22Rv1 (cell line): Measurements from ENCODE around the gene HS2ST1.

ENCODE experiments used
- ZFX ChIP-seq: fragments of 450-650 bp; IDR thresholded peaks from 2 replicates; pipeline ENCODE4 v1.6.1; 2017; ENCODE audit warnings: antibody characterized with exemption, borderline replicate concordance
- TF ChIP-seq, protein P1 (sequence below): fragments of 450-650 bp; IDR thresholded peaks from 2 replicates; pipeline ENCODE4 v1.5.1; 2017; ENCODE audit warnings: mild to moderate bottlenecking

- TF ChIP-seq, protein P1, sequence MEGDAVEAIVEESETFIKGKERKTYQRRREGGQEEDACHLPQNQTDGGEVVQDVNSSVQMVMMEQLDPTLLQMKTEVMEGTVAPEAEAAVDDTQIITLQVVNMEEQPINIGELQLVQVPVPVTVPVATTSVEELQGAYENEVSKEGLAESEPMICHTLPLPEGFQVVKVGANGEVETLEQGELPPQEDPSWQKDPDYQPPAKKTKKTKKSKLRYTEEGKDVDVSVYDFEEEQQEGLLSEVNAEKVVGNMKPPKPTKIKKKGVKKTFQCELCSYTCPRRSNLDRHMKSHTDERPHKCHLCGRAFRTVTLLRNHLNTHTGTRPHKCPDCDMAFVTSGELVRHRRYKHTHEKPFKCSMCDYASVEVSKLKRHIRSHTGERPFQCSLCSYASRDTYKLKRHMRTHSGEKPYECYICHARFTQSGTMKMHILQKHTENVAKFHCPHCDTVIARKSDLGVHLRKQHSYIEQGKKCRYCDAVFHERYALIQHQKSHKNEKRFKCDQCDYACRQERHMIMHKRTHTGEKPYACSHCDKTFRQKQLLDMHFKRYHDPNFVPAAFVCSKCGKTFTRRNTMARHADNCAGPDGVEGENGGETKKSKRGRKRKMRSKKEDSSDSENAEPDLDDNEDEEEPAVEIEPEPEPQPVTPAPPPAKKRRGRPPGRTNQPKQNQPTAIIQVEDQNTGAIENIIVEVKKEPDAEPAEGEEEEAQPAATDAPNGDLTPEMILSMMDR: no peak
- TF ChIP-seq ZFX: no peak
Observed at GRCh38 chr1:87146538-87146937, 232.1 kb downstream of the HS2ST1 start.
